ENCODE results near the gene MFSD1.

- no peak for TF ChIP-seq CTCF (IDR thresholded peaks at IDR 0.05; ENCODE audit: low read depth, low read length)
- no peak for TF ChIP-seq POLR2A (IDR thresholded peaks at IDR 0.05; ENCODE audit: extremely low read depth, insufficient read length)
- TF ChIP-seq MYC (IDR thresholded peaks at IDR 0.05; ENCODE audit: low read depth, low read length): peak; percentile 39
- peak; percentile 74 for TF ChIP-seq MAX (IDR thresholded peaks at IDR 0.05; ENCODE audit: low read depth, low read length)
Measured at GRCh38 chr3:158808697-158809096, 6.8 kb downstream of the MFSD1 start.
